ENCODE results near the gene CENPQ. TPM values are rescaled to one million over a fixed set of nuclear protein-coding genes. Genes with fewer than 3 reads are reported as not detected.
"Not testable (repeated sequence)": the region's sequence is repeated elsewhere in the genome, so short reads cannot be mapped to it uniquely, and the experiment has no call there.

Gene CENPQ
- total RNA-seq, 1 donor from 2014 or later, result 5.0 TPM

DNA sequence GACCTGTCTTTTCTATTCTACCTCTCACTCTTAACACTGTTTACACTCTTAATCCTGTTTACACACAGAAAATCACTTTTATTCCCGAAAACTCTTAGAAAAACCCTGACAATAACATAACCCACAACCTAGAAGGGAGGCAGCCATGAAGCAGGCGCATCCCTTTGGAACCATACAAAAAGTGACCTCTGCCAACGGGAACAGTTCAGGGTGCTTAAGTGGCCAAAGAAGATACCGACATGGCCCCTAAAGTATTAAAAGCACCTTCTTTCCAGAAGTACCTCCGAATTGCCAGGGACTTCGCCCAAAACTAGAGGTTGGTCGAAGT, 607 bp upstream of the CENPQ start:
- H3K9me3 Mint-ChIP-seq, result no peaks in the 10 kb centered on the region
- peak overlapping the region; percentile 97 for H3K27ac Mint-ChIP-seq
- peaks cover 7% of the 10 kb centered on the region for H3K36me3 Mint-ChIP-seq
- H3K27me3 Mint-ChIP-seq (ENCODE audit: low read depth), result no peaks in the 10 kb centered on the region
- peak overlapping the region; percentile 99 for H3K4me3 Mint-ChIP-seq
- H3K4me1 Mint-ChIP-seq, result peaks cover 24% of the 10 kb centered on the region
- no peak for DNase-seq (ENCODE audit: low spot score in 2 of 2, unreplicated experiment in 2 of 2)
- TF ChIP-seq, protein P1, sequence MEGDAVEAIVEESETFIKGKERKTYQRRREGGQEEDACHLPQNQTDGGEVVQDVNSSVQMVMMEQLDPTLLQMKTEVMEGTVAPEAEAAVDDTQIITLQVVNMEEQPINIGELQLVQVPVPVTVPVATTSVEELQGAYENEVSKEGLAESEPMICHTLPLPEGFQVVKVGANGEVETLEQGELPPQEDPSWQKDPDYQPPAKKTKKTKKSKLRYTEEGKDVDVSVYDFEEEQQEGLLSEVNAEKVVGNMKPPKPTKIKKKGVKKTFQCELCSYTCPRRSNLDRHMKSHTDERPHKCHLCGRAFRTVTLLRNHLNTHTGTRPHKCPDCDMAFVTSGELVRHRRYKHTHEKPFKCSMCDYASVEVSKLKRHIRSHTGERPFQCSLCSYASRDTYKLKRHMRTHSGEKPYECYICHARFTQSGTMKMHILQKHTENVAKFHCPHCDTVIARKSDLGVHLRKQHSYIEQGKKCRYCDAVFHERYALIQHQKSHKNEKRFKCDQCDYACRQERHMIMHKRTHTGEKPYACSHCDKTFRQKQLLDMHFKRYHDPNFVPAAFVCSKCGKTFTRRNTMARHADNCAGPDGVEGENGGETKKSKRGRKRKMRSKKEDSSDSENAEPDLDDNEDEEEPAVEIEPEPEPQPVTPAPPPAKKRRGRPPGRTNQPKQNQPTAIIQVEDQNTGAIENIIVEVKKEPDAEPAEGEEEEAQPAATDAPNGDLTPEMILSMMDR (IDR thresholded peaks at IDR 0.05; ENCODE audit: unreplicated experiment), result no peak

DNA sequence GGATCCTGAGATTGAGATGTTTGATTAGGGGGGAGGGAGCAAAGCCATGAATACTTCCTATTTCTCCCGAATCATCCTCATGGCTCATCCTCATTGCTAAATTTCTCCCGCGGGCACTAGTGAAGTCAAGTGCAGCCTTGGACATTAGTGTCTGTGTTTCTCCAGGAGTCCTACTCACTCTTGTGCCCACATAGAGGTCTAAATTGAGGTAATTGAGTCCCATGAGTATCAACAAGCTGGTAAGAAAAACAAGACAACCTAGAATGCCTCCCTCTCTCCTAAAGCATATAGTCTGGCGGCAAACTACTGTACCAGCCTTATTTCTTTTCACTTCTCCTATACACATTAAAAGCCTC, 420 bp downstream of the CENPQ start:
- Mint-ChIP-seq H3K4me1 (peaks cover 24% of the 10 kb centered on the region), H3K4me3 (peak overlapping the region; percentile 99), H3K9me3 (no peaks in the 10 kb centered on the region), H3K27me3 (ENCODE audit: low read depth) (no peaks in the 10 kb centered on the region), H3K36me3 (peaks cover 7% of the 10 kb centered on the region), H3K27ac (peak overlapping the region; percentile 97)
- TF ChIP-seq, protein P1 (IDR thresholded peaks at IDR 0.05; ENCODE audit: unreplicated experiment), result no peak
- DNase-seq (ENCODE audit: low spot score in 2 of 2, unreplicated experiment in 2 of 2), result no peak

DNA sequence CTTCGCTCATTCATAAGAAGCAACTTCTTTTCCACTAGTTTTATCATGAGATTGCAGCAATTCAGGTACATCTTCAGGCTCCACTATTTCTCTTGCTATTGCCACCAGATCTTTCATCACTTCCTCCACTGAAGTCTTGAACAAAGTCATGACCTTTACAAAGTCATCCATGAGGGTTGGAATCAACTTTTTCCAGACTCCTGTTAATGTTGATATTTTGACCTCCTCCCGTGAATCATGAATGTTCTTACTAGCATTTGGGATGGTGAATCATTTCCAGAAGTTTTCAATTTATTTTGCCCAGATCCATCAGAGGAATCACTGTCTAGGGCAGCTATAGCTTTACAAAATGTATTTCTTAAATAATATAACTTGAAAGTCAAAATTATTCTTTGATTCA, 1.5 kb downstream of the CENPQ start:
- H3K4me3 Mint-ChIP-seq, result peak overlapping the region; percentile 99
- H3K36me3 Mint-ChIP-seq, result no peaks in the 10 kb centered on the region
- DNase-seq (ENCODE audit: low spot score in 2 of 2, unreplicated experiment in 2 of 2), result no peak
- TF ChIP-seq, protein P1 (IDR thresholded peaks at IDR 0.05; ENCODE audit: unreplicated experiment), result no peak
- peaks cover 24% of the 10 kb centered on the region for H3K4me1 Mint-ChIP-seq
- H3K27me3 Mint-ChIP-seq (ENCODE audit: low read depth), result no peaks in the 10 kb centered on the region
- no peaks in the 10 kb centered on the region for H3K9me3 Mint-ChIP-seq
- no peak overlapping the region for H3K27ac Mint-ChIP-seq

DNA sequence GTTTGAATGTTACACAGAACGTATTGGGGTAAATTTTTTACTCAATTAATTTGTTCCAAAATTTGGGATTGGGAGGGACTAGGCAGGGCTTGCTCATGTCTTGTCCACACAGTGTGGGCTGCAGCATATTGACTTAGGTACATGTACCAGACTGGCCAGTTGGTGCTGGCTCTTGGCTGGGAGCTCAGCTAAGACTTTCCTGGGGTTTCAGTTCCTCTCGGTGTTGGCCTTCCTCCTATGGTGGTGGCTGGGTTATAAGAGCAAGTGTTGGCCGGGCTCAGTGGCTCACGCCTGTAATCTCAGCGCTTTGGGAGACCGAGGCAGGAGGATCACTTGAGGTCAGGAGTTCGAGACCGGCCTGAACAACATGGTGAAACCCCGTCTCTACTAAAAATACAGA, 4.9 kb downstream of the CENPQ start:
- TF ChIP-seq, protein P1 (IDR thresholded peaks at IDR 0.05; ENCODE audit: unreplicated experiment), result no peak
- no peak for DNase-seq (ENCODE audit: low spot score in 2 of 2, unreplicated experiment in 2 of 2)
- Mint-ChIP-seq H3K4me3 (no peak overlapping the region), H3K27ac (no peak overlapping the region), H3K27me3 (ENCODE audit: low read depth) (no peaks in the 10 kb centered on the region), H3K4me1 (peaks cover 9% of the 10 kb centered on the region), H3K9me3 (no peaks in the 10 kb centered on the region), H3K36me3 (peaks cover 3% of the 10 kb centered on the region)

DNA sequence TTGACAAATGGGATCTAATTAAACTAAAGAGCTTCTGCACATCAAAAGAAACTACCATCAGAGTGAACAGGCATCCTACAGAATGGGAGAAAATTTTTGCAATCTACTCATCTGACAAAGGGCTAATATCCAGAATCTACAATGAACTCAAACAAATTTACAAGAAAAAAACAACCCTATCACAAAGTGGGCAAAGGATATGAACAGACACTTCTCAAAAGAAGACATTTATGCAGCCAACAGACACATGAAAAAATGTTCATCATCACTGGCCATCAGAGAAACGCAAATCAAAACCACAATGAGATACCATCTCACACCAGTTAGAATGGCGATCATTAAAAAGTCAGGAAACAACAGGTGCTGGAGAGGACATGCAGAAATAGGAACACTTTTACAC, 13.4 kb downstream of the CENPQ start:
- H3K4me1 Mint-ChIP-seq; H3K4me3 Mint-ChIP-seq; DNase-seq (ENCODE audit: low spot score in 2 of 2, unreplicated experiment in 2 of 2); H3K27ac Mint-ChIP-seq; H3K9me3 Mint-ChIP-seq; H3K27me3 Mint-ChIP-seq (ENCODE audit: low read depth): not testable (repeated sequence)
- peaks cover 44% of the 10 kb centered on the region for H3K36me3 Mint-ChIP-seq

DNA sequence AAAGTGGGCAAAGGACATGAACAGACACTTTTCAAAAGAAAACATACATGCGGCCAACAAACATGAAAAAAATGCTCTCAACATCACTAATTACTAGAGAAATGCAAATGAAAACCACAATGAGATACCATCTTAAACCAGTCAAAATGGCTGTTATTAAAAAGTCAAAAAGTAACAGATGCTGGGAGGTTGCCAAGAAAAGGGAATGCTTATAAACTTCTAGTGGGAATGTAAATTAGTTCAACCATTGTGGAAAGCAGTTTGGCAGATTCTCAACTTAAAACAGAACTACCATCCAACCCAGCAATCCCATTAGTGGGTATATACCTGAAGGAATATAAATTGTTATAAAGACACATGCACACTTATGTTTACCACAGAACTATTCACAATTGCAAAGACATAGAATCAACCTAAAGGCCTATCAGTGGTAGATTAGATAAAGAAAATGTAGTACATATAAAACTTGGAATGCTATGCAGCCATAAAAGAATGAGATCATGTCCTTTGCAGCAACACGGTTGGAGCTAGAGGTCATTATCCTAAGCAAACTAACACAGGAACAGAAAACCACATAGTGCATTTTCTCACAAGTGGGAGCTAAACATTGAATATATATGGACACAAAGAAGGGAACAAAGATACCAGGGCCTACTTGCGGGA, 16.3 kb downstream of the CENPQ start:
- Mint-ChIP-seq H3K9me3 (peaks cover 4% of the 10 kb centered on the region), H3K36me3 (peaks cover 35% of the 10 kb centered on the region), H3K27ac (no peak overlapping the region), H3K4me3 (no peak overlapping the region), H3K27me3 (ENCODE audit: low read depth) (no peaks in the 10 kb centered on the region), H3K4me1 (no peaks in the 10 kb centered on the region)
- TF ChIP-seq, protein P1 (IDR thresholded peaks at IDR 0.05; ENCODE audit: unreplicated experiment), result no peak
- no peak for DNase-seq (ENCODE audit: low spot score in 2 of 2, unreplicated experiment in 2 of 2)

DNA sequence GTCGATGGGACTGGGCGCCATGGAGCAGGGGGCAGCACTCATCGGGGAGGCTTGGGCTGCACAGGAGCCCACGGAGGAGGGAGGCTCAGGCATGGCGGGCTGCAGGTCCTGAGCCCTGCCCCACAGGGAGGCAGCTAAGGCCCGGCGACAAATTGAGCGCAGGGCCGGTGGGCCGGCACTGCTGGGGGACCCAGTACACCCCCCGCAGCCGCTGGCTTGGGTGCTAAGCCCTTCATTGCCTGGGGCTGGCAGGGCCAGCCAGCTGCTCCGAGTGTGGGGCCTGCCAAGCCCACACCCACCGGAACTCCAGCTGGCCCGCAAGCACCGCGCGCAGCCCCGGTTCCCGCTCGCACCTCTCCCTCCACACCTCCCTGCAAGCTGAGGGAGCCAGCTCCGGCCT, 18.7 kb downstream of the CENPQ start:
- not testable (repeated sequence) for H3K4me3 Mint-ChIP-seq; DNase-seq (ENCODE audit: low spot score in 2 of 2, unreplicated experiment in 2 of 2); H3K27me3 Mint-ChIP-seq (ENCODE audit: low read depth); H3K27ac Mint-ChIP-seq; H3K9me3 Mint-ChIP-seq; H3K4me1 Mint-ChIP-seq
- peaks cover 26% of the 10 kb centered on the region for H3K36me3 Mint-ChIP-seq

DNA sequence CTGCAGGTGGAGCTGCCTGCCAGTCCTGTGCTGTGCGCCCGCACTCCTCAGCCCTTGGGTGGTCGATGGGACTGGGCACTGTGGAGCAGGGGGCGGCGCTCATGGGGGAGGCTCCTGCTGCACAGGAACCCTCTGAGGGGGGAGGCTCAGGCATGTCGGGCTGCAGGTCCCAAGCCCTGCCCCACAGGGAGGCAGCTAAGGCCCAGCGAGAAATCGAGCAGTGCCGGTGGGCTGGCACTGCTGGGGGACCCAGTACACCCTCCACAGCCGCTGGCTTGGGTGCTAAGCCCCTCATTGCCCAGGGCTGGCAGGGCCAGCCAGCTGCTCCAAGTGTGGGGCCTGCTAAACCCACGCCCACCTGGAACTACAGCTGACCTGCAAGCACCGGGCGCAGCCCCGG, 20.2 kb downstream of the CENPQ start:
- not testable (repeated sequence) for DNase-seq (ENCODE audit: low spot score in 2 of 2, unreplicated experiment in 2 of 2); H3K9me3 Mint-ChIP-seq; H3K27ac Mint-ChIP-seq

More for the DNA sequence above, 20.2 kb downstream of the CENPQ start:
- H3K4me3 Mint-ChIP-seq; H3K27me3 Mint-ChIP-seq (ENCODE audit: low read depth); H3K4me1 Mint-ChIP-seq: not testable (repeated sequence)
- H3K36me3 Mint-ChIP-seq, result peaks cover 25% of the 10 kb centered on the region

Data from mesothelial cell of epicardium (in vitro differentiated cells).